Osteoblast (primary cell): Measurements from ENCODE around the gene HNRNPA0. TPM values are rescaled to one million over a fixed set of nuclear protein-coding genes. Genes with fewer than 3 reads are reported as not detected.
A peak's percentile ranks its signal among the peaks of the same experiment; 100 is the strongest.

ENCODE experiments used
- DNase-seq: peaks from one replicate; pipeline ENCODE4 v3.0.0; 2011; ENCODE audit warnings: low spot score, mixed read lengths; ENCODE audit not compliant: insufficient read length; ENCODE audit errors: missing footprints
- H2AFZ ChIP-seq: 2 replicates; pipeline ENCODE4 v1.6.0; 2011; ENCODE audit warnings: mild to moderate bottlenecking, low read length
- H3K27ac ChIP-seq: 2 replicates; pipeline ENCODE4 v1.5.1; 2011; ENCODE audit warnings: mild to moderate bottlenecking, low read depth, low read length, moderate library complexity
- H3K27me3 ChIP-seq: 2 replicates; pipeline ENCODE4 v1.6.0; 2012; ENCODE audit warnings: mild to moderate bottlenecking, control low read depth, inconsistent platforms, low read length, moderate library complexity; ENCODE audit not compliant: insufficient read depth
- H3K36me3 ChIP-seq: 2 replicates; pipeline ENCODE4 v1.5.1; 2011; ENCODE audit warnings: mild to moderate bottlenecking, low read length, control low read depth, moderate library complexity; ENCODE audit not compliant: insufficient read depth
- H3K4me1 ChIP-seq: 2 replicates; pipeline ENCODE4 v1.5.1; 2011; ENCODE audit warnings: mild to moderate bottlenecking, low read length, control low read depth, moderate library complexity; ENCODE audit not compliant: insufficient read depth
- H3K4me2 ChIP-seq: 2 replicates; pipeline ENCODE4 v1.6.0; 2011; ENCODE audit warnings: mild to moderate bottlenecking, low read length; ENCODE audit not compliant: insufficient read depth
- H3K4me3 ChIP-seq: fragments of 200-600 bp; sonication (generic); 3 replicates; pipeline ENCODE4 v1.5.1; 2012; ENCODE audit warnings: mild to moderate bottlenecking, low read length, inconsistent platforms; ENCODE audit not compliant: insufficient read depth
- H3K79me2 ChIP-seq: 2 replicates; pipeline ENCODE4 v1.6.0; 2012; ENCODE audit warnings: mild to moderate bottlenecking, low read length, control low read depth, inconsistent platforms; ENCODE audit not compliant: insufficient read depth
- H3K9me3 ChIP-seq: 2 replicates; pipeline ENCODE4 v1.5.1; 2011; ENCODE audit warnings: low read depth, low read length, control low read depth
- H4K20me1 ChIP-seq: 2 replicates; pipeline ENCODE4 v1.6.0; 2012; ENCODE audit warnings: mild to moderate bottlenecking, low read length, control low read depth; ENCODE audit not compliant: insufficient read depth
- CTCF ChIP-seq: IDR thresholded peaks from 2 replicates; pipeline ENCODE4 v1.5.1; 2011; ENCODE audit warnings: mild to moderate bottlenecking, low read depth, low read length, moderate library complexity; ENCODE audit errors: extremely low read depth
- total RNA-seq: library from RNA; depleted of rRNA; stranded (reverse); fragments of >200 nt; gene quantifications from 2 replicates; pipeline ENCODE4 v1.2.3, GENCODE V29; 2012

Gene HNRNPA0
- total RNA-seq, 1 donor = 24.2 TPM

DNA sequence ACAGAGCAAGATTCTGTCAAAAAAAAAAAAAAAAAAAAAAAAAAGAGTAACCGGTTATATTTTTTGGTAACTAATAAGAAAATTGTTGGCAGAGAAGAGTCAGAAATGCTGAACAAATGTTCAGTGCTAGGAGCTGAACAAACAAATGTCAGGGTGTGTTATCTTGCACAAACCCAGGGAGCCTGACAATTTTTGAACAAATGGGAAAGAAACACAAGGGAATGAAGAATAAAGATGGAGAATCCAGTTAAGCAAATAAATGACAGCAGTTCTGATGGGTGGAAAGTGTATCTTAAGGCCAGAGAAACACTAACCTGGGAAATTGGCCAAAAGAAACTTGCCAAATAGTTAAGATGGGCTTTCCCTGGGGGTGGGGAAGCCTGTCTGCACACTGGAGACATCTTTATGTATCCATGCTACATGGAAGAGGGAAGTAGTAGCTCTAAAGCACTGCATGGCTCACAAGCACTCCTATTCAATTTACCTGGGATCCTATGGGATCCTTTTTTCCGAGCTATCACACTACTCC, 42.0 kb downstream of the HNRNPA0 start:
- no peak for TF ChIP-seq CTCF
- Histone ChIP-seq H3K36me3 (no peaks in the 10 kb centered on the region), H3K79me2 (no peaks in the 10 kb centered on the region), H3K27me3 (no peaks in the 10 kb centered on the region), H2AFZ (no peak overlapping the region), H3K27ac (no peak overlapping the region), H3K4me1 (peaks cover 21% of the 10 kb centered on the region), H3K9me3 (no peaks in the 10 kb centered on the region), H4K20me1 (no peaks in the 10 kb centered on the region), H3K4me3 (no peak overlapping the region), H3K4me2 (no peak overlapping the region)
- no peak for DNase-seq

- H3K4me1 ChIP-seq = peaks cover 17% of the 10 kb centered on the region
- H4K20me1 ChIP-seq = no peaks in the 10 kb centered on the region
- peak; percentile 84 for DNase-seq
- H3K4me3 ChIP-seq = no peak overlapping the region
- H2AFZ ChIP-seq = no peak overlapping the region
- H3K79me2 ChIP-seq = no peaks in the 10 kb centered on the region
- H3K4me2 ChIP-seq = peak overlapping the region; percentile 11
- no peaks in the 10 kb centered on the region for H3K9me3 ChIP-seq
- no peaks in the 10 kb centered on the region for H3K27me3 ChIP-seq
- H3K27ac ChIP-seq = no peak overlapping the region
- no peak for TF ChIP-seq CTCF
- H3K36me3 ChIP-seq = no peaks in the 10 kb centered on the region
Observed at GRCh38 chr5:137710086-137710485, 44.1 kb downstream of the HNRNPA0 start.

GRCh38 chr5:137708796-137709559, 45.2 kb downstream of the HNRNPA0 start:
- Histone ChIP-seq H3K4me1 (peaks cover 15% of the 10 kb centered on the region), H3K4me3 (no peak overlapping the region), H4K20me1 (no peaks in the 10 kb centered on the region), H2AFZ (no peak overlapping the region), H3K27me3 (no peaks in the 10 kb centered on the region), H3K9me3 (no peaks in the 10 kb centered on the region), H3K27ac (no peak overlapping the region), H3K36me3 (no peaks in the 10 kb centered on the region), H3K79me2 (no peaks in the 10 kb centered on the region), H3K4me2 (no peak overlapping the region)
- TF ChIP-seq CTCF = no peak
- no peak for DNase-seq

- Histone ChIP-seq H3K79me2 (no peaks in the 10 kb centered on the region), H3K27ac (no peak overlapping the region), H3K36me3 (no peaks in the 10 kb centered on the region), H3K9me3 (no peaks in the 10 kb centered on the region), H3K27me3 (no peaks in the 10 kb centered on the region), H3K4me3 (no peak overlapping the region), H3K4me1 (peaks cover 15% of the 10 kb centered on the region), H4K20me1 (no peaks in the 10 kb centered on the region), H2AFZ (no peak overlapping the region), H3K4me2 (no peak overlapping the region)
- no peak for TF ChIP-seq CTCF
- DNase-seq = no peak
Observed at GRCh38 chr5:137708062-137708461, 46.1 kb downstream of the HNRNPA0 start.
